Measurements from ENCODE around the gene ZNF512.
"Not testable (repeated sequence)": the region's sequence is repeated elsewhere in the genome, so short reads cannot be mapped to it uniquely, and the experiment has no call there.

The ZNF512 gene

DNA sequence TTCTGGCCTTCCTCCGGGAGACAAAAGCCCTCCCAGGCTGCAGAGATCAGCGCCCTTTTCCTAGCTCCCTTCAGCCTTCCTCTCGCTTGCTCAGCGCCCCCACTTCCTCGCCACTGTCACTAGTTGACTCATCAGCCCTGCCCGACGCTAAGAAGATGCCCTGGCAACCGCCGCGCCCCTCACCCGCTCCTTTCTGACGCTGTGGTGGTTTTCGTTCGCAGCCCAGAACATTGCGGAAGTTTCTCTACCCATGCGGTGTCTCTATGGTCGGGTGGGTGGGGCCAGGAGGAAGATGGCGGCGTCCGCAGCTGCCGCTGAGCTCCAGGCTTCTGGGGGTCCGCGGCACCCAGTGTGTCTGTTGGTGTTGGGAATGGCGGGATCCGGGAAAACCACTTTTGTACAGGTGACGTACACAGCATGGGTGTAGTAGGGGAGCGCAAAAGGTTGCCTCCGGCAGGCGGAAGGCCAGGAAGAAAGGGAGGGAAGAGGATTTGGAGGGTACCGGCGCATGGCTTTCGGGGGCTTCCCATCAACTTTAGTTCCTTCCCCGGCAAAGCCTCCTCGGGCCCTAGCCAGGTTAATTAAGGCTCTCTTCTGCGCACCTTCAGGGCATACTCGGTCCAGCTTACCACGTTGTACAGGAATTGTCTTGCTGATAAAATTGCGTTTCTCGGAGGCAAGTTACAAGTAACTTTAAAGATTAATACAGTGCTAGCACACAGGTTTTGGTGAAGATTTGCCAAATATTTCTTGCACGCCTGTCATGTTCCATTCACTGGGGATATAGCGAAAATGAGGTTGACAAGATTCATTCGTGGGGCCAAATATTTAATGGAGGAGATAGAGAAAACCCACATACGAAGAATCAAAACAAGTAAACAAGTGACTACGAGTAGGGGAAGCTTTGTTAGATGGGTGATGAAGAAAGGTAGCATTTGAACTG, 46.2 kb downstream of the ZNF512 start, which contains the start of the genes CCDC121 and GPN1:
TSS of gene CCDC121 (minus strand) at position 246 of the 943 bp plus-strand sequence. CDS start 1,213 bp downstream, outside the sequence.
TSS of gene GPN1 (plus strand) at position 284 of the 943 bp plus-strand sequence. CDS start at position 293, 9 bp downstream.
- FAIRE-seq (peak; percentile 87), DNase-seq (ENCODE audit: insufficient read length, low spot score) (peak; percentile 94)

DNA sequence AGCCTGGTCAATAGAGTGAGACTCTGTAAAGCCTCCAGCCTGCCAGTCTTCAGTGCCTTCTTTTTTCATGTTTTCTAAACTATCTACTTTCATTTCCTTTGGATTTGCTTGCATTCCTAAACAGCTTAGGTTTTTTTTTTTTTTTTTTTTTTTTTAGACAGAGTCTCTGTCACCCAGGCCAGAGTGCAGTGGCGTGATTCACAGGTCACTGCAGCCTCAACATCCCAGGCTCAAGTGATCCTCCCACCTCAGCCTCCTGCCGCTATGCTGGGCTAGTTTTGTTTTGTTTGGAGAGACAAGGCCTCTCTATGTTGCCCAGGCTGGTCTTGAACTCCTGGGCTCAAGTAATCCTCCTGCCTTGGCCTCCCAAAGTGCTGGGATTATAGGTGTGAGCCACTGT, 47.4 kb downstream of the ZNF512 start:
- DNase-seq (ENCODE audit: insufficient read length, low spot score); FAIRE-seq: not testable (repeated sequence)

DNA sequence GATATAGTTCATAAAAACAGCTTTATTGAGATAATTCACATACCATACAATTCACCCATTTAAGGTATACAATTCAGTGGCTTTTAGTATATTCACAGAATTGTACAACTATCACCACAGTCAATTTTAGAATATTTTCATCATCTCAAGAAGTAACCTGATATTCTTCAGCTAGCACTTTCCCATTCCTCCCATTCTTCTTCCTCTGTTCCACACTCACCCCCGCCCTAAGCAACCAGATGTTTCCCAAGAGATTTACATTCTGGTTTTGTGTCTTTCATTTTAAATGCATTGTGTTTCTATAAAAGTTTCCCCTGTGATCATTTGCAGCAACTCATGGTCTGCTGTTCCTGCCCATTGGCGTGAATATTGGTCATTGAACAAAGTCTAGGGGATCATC, 51.4 kb downstream of the ZNF512 start:
- no peak for DNase-seq (ENCODE audit: insufficient read length, low spot score)
- FAIRE-seq: no peak

DNA sequence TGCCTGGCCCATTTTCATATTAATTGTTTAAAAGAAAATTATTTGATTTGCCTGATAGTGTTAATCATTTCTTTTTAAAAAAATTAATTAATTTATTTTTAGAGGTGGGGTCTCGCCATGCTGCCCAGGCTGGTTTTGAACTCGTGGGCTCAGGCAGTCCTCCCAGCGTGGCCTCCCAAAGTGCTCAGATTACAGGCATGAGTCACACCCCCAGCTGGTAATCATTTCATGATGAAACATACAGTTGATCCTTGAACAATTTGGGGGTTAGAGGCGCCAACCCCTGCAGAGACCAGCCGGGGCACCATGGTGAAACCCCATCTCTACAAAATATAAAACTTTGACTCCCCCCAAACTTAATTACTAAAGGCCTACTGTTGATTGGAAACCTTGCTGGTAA, 53.9 kb downstream of the ZNF512 start:
- DNase-seq (ENCODE audit: insufficient read length, low spot score): no peak
- no peak for FAIRE-seq

DNA sequence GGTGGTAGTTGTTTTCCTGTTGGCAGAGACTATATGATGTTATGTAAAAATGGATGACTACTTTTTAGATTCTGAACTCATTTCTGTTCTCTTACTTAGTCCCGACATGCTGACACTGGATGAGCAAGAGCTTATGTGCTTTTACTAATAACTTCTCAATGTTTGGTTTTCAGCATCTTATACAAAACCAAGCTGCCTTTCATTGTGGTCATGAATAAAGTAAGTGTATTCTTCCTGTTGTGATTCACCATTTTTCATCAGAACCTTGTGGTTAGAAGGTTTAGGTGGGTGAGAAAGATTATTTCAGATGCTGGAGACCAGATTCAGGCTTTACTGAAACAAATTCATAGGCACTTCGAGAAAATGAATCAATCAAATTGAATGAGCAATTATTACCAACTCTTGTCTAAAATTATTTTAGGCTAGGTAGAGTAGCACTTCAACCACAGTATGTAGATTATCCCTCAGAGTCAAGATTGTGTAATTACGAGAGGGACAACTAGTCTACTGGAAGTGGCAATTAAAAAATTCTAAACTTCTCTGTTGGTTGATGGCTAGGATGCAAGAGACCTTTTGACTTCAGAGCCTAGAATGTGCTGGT, 55.3 kb downstream of the ZNF512 start:
- FAIRE-seq (no peak), DNase-seq (ENCODE audit: insufficient read length, low spot score) (no peak)

DNA sequence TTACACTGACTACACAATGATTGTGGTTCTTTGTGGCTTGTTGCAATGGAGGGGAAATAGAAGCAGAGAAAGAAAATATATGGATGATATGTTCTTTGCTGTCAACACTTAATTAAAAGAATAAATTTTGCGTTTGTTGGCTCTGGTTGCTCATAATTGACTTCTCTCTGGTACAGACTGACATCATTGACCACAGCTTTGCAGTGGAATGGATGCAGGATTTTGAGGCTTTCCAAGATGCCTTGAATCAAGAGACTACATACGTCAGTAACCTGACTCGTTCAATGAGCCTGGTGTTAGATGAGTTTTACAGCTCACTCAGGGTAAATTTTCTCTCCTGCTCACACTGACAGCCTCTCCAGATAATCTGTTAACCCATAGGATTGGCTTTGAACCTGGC, 55.9 kb downstream of the ZNF512 start:
- FAIRE-seq (no peak), DNase-seq (ENCODE audit: insufficient read length, low spot score) (no peak)

DNA sequence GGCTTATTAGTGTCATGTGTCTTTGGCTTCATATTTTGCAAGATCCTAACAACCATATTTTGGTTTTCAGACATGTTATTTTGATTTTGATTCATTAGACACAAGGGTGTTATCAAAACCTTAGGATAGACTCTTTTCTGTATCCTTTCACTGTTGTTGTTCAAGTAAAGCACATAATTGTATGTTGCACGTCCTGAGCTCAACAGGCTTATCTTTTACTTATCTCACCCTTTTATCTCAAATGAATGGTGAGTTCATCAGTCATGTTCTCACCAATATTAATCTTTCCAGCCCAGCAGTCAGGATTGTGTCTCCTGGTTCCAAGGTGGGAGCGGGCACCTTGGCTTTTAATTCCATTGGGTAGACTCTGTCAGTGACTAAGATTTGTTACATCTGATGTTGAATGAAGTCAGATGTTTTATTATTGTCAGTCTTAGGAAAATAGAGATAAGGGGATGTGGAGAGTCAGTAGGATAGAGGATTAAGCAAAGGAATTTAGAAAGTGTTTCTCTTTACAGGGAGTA, 57.9 kb downstream of the ZNF512 start:
- FAIRE-seq (no peak), DNase-seq (ENCODE audit: insufficient read length, low spot score) (no peak)

DNA sequence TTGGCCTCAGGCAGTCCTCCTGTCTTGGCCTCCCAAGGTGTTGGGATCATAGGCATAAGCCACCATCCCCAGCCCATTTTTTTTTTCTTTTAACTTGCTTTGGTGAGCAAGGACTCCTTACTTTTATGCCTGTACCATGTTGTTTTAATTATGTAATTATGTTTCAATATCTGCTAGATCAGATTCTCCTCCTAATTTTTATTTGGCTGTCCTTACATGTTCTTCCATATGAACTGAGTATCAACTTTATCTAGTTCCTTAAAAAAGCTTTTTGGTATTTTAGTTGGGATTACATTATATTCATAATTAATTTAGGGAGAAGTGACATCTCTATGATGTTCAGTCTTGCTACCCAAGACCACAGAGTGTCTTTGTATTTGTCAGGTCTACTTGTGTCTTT, 62.4 kb downstream of the ZNF512 start:
- DNase-seq (ENCODE audit: insufficient read length, low spot score): no peak
- FAIRE-seq: no peak

DNA sequence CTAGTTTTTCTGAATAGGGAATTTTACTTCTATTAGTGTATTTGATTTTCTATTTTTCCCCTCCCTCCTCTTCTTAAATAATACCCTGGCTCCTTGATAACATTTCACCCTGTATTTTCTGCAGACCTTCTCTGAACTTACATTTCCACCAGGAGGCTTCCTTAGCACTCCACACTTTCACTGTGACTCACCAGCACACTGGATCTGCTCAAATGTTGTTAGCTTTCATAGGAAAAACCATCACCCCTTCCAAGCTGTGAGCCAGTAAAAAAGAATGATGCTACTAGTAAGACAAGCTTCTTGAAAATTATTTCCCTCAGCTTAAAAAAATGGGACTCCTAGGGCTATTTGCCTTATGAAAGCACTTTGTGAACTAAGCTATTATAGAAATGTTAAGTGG, 64.4 kb downstream of the ZNF512 start:
- FAIRE-seq: no peak
- no peak for DNase-seq (ENCODE audit: insufficient read length, low spot score)

DNA sequence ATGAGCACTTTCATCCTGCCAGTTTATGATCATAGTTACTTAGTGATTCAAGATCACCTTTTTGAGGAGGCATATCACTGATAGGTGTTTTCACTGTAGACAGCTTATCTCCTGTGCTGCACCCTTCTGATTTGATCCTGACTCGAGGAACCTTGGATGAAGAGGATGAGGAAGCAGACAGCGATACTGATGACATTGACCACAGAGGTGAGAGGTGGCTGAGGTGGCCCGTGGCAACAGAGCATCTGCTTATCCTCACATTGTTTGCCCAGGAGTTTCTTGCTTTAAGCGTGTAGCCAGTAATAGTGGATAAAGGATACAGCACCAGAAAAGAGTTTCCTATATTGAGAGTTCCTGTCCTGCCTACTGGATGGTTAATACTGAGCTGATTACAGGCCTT, 64.9 kb downstream of the ZNF512 start:
- FAIRE-seq: no peak
- no peak for DNase-seq (ENCODE audit: insufficient read length, low spot score)

DNA sequence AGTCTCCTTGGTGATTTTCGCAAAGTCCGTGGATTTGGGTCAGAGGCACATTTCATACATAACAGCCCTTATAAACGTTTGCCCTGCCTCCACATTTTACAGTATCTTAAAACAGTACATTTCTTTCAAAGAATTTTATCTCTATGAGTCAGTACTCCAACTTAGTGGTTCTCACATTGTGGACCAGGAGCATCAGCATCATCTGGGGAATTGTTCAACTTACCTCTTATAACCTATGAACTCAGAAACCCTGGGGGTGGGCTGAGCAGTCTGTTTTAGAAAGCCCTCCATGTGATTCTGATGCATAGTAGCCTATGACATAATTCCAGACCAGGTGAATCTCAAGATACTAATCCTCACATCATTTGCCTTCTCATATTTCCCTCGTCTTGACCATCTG, 68.2 kb downstream of the ZNF512 start:
- DNase-seq (ENCODE audit: insufficient read length, low spot score) (no peak), FAIRE-seq (no peak)

DNA sequence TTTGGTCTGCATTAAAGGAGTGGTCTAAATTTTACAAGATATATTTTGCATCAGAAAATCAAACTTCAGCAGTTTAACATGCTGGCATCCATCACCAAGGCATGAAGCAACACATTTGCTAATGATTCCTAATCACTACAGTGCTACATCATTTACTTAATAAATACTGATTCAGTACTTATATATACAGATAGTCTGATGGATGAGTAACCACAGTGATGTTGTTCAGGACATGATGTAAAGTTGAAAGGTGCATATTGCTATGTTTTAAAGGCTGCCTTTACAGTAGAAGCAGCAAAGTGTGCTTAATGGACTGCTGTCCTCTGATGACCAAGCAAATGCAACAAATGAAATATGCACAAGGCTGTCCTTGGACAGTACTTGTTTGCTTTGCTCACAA, 69.5 kb downstream of the ZNF512 start:
- FAIRE-seq (no peak), DNase-seq (ENCODE audit: insufficient read length, low spot score) (no peak)

DNA sequence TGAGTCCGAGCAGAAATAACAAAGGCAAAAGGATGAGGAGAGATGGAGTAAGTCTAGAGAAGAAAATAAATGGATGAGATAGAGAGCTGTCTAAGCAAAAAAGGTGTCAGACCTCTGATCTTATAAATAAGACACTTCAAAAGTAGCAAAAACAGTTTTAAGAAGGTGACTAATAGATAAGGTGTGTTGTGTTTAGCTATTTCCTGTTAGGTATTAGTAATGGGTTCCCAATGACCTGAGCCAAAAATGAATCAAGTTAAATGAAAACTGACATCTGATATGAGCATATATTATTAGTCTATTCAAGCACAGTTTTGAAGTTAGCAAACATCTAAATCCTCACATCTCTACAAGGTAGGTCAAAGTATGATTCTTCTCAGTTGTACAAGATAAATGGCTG, 69.9 kb downstream of the ZNF512 start:
- DNase-seq (ENCODE audit: insufficient read length, low spot score): no peak
- FAIRE-seq: no peak

DNA sequence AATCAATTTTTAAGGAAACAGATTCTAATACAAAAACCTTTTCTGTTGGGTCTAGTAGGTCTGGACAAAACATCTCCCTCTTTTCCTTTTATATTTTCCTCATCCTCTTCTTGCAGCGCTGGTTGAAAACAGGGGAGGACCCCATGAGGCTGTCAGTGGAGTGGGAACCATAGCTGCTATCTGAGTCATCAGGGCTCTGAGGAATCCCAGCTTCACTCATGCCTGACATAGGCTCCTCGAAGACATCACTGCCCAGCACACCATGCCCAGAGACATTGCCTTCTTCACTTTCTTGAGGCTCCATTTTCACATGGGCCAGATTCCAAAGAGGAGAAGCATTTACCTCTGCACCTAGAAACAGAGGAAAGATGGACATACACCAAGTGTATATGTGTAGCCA, 70.6 kb downstream of the ZNF512 start:
- no peak for DNase-seq (ENCODE audit: insufficient read length, low spot score)
- no peak for FAIRE-seq

DNA sequence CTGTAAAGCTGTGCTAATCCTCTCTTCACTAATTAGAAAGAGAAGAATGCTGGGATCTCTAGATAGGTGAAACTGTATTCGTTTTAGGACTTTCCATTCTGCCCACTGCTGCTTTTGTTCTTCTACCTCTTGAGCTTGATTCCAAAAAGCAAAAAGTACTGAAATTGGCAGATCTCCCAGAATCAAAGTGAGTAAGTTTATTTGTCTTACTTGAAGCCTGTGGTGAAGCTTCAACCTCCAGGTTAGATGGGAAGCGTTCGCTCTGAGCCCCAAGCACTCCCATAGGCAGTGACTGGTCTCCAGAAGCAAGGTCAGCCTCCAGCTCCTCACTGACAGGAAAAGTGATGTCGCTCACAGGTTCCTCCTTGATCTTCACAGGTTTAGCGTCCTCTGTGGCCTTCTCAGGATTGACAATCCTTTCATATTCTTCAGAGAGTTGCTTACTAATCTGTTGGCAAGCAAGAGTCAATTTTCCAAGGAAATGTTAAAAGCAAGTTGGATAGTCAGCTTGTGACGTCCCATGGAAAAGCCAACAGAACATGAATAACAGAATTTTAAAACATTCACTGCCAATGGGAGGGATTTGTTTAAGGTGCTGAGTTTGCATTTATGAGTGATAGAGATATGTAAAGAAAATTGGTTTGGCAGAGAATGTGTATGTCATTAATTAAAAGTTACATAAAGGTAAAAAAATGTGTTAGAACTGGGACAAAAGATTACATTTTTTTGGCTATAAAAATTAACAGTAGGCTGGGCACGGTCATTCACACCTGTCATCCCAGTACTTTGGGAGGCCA, 72.5 kb downstream of the ZNF512 start:
- no peak for DNase-seq (ENCODE audit: insufficient read length, low spot score)
- FAIRE-seq: no peak

DNA sequence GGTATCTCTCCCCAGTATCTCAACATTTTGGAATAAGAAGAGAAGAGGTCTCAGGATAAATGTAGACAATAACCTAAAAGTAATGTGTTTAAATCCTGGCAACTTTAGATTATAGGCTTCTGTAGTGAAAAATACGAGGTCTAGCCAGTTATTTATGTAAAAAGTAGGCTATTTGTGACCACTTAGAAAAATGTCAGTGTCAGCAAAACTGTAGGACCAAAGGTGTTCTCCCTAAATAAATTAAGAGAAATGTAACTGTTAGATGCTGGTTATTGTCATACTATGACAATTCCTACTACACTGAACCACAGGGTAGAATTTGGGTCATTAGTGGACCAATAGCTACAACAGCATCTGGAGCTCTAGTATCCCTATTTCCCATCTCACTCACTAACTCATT, 78.5 kb downstream of the ZNF512 start:
- DNase-seq (ENCODE audit: insufficient read length, low spot score) (no peak), FAIRE-seq (no peak)

DNA sequence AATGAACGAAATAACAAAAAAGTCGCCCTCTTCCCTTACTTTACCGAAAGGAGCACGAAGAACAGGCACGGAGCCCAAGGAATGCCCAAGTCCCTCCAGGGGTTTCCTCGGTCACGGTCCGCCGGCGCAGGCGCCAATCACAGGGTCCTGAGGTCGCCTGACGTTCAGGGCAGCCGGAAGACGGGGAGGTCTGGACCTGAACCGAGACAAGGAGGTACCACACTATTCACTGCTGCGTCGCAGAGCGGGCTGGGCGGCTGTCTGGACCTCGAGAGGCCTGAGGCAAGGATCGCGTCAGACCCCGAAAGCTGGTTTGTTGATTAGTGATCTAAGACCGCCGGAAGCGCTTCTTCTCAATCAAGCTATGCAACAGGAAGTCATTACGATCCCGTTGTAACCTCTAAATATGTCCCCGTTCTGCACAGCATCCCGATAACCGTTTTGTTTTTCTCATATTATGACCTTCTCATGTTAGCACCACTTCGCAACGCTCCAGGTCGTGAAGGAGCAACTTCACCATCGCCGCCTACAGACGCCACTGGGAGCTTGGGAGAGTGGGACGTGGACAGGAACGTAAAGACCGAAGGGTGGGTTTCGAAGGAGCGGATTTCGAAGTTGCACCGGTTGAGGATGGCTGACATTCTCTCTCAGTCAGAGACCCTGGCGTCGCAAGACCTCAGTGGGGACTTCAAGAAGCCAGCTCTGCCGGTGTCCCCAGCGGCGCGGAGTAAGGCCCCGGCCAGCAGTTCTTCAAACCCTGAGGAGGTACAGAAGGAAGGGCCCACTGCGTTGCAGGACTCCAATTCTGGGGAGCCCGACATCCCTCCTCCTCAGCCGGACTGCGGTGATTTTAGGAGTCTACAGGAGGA, 80.7 kb downstream of the ZNF512 start, which contains the start of the genes SLC4A1AP and SUPT7L:
TSS of gene SLC4A1AP (plus strand) at position 605 of the 869 bp plus-strand sequence. CDS start at position 631, 26 bp downstream.
TSS of gene SUPT7L (minus strand) at position 330 of the 869 bp plus-strand sequence. CDS start 1,422 bp downstream, outside the sequence.
- DNase-seq (ENCODE audit: insufficient read length, low spot score) (peak; percentile 87), FAIRE-seq (peak; percentile 69)

DNA sequence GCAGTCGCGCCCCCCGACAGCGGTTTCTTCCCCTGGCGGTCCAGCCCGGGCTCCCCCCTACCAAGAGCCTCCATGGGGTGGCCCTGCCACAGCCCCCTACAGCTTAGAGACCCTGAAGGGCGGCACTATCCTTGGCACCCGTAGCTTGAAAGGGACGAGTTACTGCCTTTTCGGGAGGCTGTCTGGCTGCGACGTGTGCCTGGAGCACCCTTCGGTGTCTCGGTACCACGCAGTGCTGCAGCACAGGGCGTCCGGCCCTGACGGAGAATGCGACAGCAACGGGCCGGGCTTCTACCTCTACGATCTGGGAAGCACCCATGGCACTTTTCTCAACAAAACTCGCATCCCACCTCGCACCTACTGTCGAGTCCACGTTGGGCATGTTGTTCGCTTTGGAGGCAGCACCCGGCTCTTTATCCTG, 81.3 kb downstream of the ZNF512 start:
- DNase-seq (ENCODE audit: insufficient read length, low spot score): no peak
- FAIRE-seq: peak; percentile 4

DNA sequence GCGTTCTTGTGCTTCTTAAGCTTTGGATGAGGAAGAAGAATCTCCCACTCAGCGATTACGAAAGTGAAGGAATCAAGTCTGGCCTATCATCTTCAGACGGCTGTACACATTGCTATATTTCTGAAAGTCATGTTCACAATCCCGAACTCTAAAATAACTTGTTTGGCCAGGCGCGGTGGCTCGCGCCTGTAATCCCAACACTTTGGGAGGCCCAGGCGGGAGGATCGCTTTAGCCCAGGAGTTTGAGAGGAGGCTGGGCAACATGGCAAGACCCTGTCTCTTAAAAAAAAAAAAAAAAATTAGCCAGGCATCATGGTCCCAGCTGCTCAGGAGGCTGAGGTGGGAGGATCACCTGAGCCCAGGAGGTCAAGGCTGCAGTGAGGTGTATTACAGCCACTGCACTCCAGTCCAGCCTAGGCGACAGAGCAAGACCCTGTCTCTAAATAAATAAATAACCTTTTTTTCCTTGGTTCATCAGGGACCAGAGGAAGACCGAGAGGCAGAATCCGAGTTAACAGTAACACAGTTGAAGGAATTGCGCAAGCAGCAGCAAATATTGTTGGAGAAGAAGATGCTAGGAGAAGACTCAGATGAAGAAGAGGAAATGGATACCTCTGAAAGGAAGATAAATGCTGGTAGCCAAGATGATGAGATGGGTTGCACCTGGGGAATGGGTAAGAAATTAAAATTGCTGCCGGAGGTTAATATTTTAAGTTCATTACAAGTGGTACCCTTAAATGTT, 82.0 kb downstream of the ZNF512 start:
- DNase-seq (ENCODE audit: insufficient read length, low spot score) (no peak), FAIRE-seq (no peak)
